ENCODE measurements around the gene MIOX. TPM values are rescaled to one million over a fixed set of nuclear protein-coding genes. Genes with fewer than 3 reads are reported as not detected.

The MIOX gene
- total and polyA plus RNA-seq, 2 of the 13 experiments (the other 11 are each of a cell fraction or from before 2014, with no cell fraction given) = 1.5 to 2.9 TPM

GRCh38 chr22:50507421-50507990 lies 20.8 kb downstream of the MIOX start, which contains the start of gene LMF2 (continued):
- no peak for TF ChIP-seq RERE (CRISPR knock-in tag; IDR thresholded peaks at IDR 0.05; ENCODE audit: low read depth)
- no peak for TF ChIP-seq MBD4 (IDR thresholded peaks at IDR 0.05; ENCODE audit: borderline replicate concordance, low read length)
- no peak for TF ChIP-seq ZNF572 (CRISPR knock-in tag; IDR thresholded peaks at IDR 0.05)
- TF ChIP-seq, protein P1, sequence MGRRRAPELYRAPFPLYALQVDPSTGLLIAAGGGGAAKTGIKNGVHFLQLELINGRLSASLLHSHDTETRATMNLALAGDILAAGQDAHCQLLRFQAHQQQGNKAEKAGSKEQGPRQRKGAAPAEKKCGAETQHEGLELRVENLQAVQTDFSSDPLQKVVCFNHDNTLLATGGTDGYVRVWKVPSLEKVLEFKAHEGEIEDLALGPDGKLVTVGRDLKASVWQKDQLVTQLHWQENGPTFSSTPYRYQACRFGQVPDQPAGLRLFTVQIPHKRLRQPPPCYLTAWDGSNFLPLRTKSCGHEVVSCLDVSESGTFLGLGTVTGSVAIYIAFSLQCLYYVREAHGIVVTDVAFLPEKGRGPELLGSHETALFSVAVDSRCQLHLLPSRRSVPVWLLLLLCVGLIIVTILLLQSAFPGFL (CRISPR knock-in tag; IDR thresholded peaks at IDR 0.05) = no peak
- no peak for TF ChIP-seq DPF2 (CRISPR knock-in tag; IDR thresholded peaks at IDR 0.05; ENCODE audit: borderline replicate concordance, low read depth)
- TF ChIP-seq PRDM4 (CRISPR knock-in tag; IDR thresholded peaks at IDR 0.05; ENCODE audit: borderline replicate concordance) = no peak
- no peak for TF ChIP-seq ZNF773 (CRISPR knock-in tag; IDR thresholded peaks at IDR 0.05; ENCODE audit: borderline replicate concordance)
- TF ChIP-seq ZNF543 (CRISPR knock-in tag; IDR thresholded peaks at IDR 0.05) = peak; percentile 58; the same call in 1 of the 2 replicates
- no peak for TF ChIP-seq NPAS2 (CRISPR knock-in tag; IDR thresholded peaks at IDR 0.05; ENCODE audit: borderline replicate concordance)
- TF ChIP-seq ZBTB8A (CRISPR knock-in tag; IDR thresholded peaks at IDR 0.05; ENCODE audit: borderline replicate concordance, low read depth) = no peak
- TF ChIP-seq, protein P2, sequence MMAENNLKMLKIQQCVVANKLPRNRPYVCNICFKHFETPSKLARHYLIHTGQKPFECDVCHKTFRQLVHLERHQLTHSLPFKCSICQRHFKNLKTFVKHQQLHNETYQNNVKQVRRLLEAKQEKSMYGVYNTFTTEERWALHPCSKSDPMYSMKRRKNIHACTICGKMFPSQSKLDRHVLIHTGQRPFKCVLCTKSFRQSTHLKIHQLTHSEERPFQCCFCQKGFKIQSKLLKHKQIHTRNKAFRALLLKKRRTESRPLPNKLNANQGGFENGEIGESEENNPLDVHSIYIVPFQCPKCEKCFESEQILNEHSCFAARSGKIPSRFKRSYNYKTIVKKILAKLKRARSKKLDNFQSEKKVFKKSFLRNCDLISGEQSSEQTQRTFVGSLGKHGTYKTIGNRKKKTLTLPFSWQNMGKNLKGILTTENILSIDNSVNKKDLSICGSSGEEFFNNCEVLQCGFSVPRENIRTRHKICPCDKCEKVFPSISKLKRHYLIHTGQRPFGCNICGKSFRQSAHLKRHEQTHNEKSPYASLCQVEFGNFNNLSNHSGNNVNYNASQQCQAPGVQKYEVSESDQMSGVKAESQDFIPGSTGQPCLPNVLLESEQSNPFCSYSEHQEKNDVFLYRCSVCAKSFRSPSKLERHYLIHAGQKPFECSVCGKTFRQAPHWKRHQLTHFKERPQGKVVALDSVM (CRISPR knock-in tag; IDR thresholded peaks at IDR 0.05) = no peak
- TF ChIP-seq, protein P3, sequence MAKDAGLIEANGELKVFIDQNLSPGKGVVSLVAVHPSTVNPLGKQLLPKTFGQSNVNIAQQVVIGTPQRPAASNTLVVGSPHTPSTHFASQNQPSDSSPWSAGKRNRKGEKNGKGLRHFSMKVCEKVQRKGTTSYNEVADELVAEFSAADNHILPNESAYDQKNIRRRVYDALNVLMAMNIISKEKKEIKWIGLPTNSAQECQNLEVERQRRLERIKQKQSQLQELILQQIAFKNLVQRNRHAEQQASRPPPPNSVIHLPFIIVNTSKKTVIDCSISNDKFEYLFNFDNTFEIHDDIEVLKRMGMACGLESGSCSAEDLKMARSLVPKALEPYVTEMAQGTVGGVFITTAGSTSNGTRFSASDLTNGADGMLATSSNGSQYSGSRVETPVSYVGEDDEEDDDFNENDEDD (CRISPR knock-in tag; IDR thresholded peaks at IDR 0.05; ENCODE audit: borderline replicate concordance) = peak; percentile 42; the same call in 1 of the 2 replicates
- no peak for TF ChIP-seq NR2F6 (IDR thresholded peaks at IDR 0.05)
- no peak for TF ChIP-seq NR2F6 (CRISPR knock-in tag; IDR thresholded peaks at IDR 0.05)
- TF ChIP-seq HNRNPLL (IDR thresholded peaks at IDR 0.05; ENCODE audit: low read depth, low read length, poor library complexity, severe bottlenecking) = peak; percentile 45
- no peak for TF ChIP-seq SYNCRIP (IDR thresholded peaks at IDR 0.05; ENCODE audit: insufficient read depth, low read depth, low read length)
